Measurements from ENCODE around the gene SEMA3B. TPM values are rescaled to one million over a fixed set of nuclear protein-coding genes. Genes with fewer than 3 reads are reported as not detected.

The SEMA3B gene
- total RNA-seq, 1 experiment from 2014 or later: 6.4 TPM

DNA sequence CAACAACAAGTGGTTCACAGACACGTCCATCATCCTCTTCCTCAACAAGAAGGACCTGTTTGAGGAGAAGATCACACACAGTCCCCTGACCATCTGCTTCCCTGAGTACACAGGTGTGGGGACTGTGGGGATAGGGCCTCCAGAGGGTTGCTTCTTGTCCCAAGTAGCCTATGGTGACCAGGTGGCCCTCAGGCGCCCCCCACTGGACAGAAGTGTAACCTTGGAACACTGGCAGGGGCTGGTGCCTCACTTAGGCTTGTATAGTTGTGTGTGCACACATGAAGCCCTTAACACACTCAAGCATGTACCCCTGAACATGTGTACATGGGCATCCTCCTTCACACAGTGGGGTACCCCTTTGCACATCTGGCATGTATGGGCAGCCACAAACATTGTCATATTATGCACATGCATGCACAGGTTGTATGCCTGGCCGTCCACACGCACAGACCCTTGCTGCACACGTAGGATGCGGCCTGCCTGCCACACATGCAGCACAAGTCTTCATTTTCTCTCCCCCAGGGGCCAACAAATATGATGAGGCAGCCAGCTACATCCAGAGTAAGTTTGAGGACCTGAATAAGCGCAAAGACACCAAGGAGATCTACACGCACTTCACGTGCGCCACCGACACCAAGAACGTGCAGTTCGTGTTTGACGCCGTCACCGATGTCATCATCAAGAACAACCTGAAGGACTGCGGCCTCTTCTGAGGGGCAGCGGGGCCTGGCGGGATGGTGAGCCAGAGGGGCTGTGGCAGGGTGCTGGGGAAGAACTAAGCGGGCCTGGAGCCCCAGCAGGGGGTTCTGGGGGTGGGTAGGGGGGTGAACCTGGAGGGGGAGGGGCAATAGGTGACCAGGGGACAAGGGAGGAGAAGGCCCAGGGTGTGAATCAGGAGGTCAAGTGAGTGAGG lies 11.7 kb upstream of the SEMA3B start:
- Histone ChIP-seq H2BK5ac (ENCODE audit: insufficient read length, low read length) (no peak overlapping the region), H2AFZ (ENCODE audit: low read length) (no peak overlapping the region), H3K18ac (ENCODE audit: insufficient read length, low read depth, low read length) (no peak overlapping the region), H4K5ac (ENCODE audit: insufficient read length, low read depth, low read length) (no peak overlapping the region), H3K4me2 (ENCODE audit: insufficient read depth, insufficient read length, low read length) (no peak overlapping the region), H3K27me3 (ENCODE audit: insufficient read depth, low read length) (no peaks in the 10 kb centered on the region), H2BK120ac (ENCODE audit: low read depth, low read length, poor library complexity, severe bottlenecking) (no peak overlapping the region), H3K56ac (ENCODE audit: insufficient read length, low read depth, low read length) (no peak overlapping the region), H3K23ac (ENCODE audit: insufficient read length, low read depth, low read length) (no peak overlapping the region), H2BK20ac (ENCODE audit: low read depth, low read length, poor library complexity, severe bottlenecking) (no peak overlapping the region), H4K20me1 (ENCODE audit: control insufficient read depth, insufficient read depth, insufficient read length) (peaks cover 2% of the 10 kb centered on the region), H3K79me1 (ENCODE audit: insufficient read depth, low read depth, low read length, poor library complexity, severe bottlenecking) (peaks cover under 1% of the 10 kb centered on the region), H3K9me3 (ENCODE audit: control insufficient read depth, low read depth, low read length) (no peaks in the 10 kb centered on the region), H4K91ac (ENCODE audit: insufficient read length, low read depth, low read length) (no peak overlapping the region), H3K9ac (ENCODE audit: extremely low read depth, insufficient read length, low read length) (no peak overlapping the region), H4K8ac (replicated peaks; ENCODE audit: insufficient read length, low read depth, low read length) (no peak overlapping the region), H3K79me2 (ENCODE audit: insufficient read depth, low read length) (no peaks in the 10 kb centered on the region), H3K4me1 (ENCODE audit: insufficient read depth, low read length) (no peaks in the 10 kb centered on the region), H2BK12ac (ENCODE audit: insufficient read length, low read depth, low read length) (no peak overlapping the region), H2BK15ac (ENCODE audit: low read depth, low read length) (no peak overlapping the region), H2AK5ac (ENCODE audit: insufficient read length, low read length) (no peak overlapping the region), H3K27ac (ENCODE audit: insufficient read length, low read depth, low read length) (no peak overlapping the region), H3K23me2 (ENCODE audit: insufficient read length, low read depth, low read length, poor library complexity, severe bottlenecking) (no peaks in the 10 kb centered on the region), H3K14ac (ENCODE audit: insufficient read depth, low read length) (no peak overlapping the region), H3K4ac (ENCODE audit: low read depth, low read length) (no peak overlapping the region), H3T11ph (ENCODE audit: low read length) (no peak overlapping the region)
- TF ChIP-seq, protein P1, sequence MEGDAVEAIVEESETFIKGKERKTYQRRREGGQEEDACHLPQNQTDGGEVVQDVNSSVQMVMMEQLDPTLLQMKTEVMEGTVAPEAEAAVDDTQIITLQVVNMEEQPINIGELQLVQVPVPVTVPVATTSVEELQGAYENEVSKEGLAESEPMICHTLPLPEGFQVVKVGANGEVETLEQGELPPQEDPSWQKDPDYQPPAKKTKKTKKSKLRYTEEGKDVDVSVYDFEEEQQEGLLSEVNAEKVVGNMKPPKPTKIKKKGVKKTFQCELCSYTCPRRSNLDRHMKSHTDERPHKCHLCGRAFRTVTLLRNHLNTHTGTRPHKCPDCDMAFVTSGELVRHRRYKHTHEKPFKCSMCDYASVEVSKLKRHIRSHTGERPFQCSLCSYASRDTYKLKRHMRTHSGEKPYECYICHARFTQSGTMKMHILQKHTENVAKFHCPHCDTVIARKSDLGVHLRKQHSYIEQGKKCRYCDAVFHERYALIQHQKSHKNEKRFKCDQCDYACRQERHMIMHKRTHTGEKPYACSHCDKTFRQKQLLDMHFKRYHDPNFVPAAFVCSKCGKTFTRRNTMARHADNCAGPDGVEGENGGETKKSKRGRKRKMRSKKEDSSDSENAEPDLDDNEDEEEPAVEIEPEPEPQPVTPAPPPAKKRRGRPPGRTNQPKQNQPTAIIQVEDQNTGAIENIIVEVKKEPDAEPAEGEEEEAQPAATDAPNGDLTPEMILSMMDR (conservative IDR thresholded peaks at IDR 0.05): peak; percentile 81
- peaks cover 14 to 33% of the 10 kb centered on the region in 2 experiments for H3K4me1 Mint-ChIP-seq
- WGBS (ENCODE audit: extremely low coverage, insufficient read length, low lambda C conversion rate): no CpG with 5 or more reads among the region's 20 CpGs
- H3K36me3 Mint-ChIP-seq (ENCODE audit: insufficient read depth in 1 of 3, low read depth in 3 of 3): peaks cover 17 to 42% (median 42%) of the 10 kb centered on the region in 3 experiments; a peak in 6 of 7 replicates
- peak; percentile 74 for DNase-seq
- H3K4me3 Mint-ChIP-seq: no peak overlapping the region
- H3K9me3 Mint-ChIP-seq: no peaks in the 10 kb centered on the region
- no peaks in the 10 kb centered on the region for H3K27me3 Mint-ChIP-seq (ENCODE audit: low read depth)
- H3K27ac Mint-ChIP-seq: peak overlapping the region in 1 of 3 experiments; percentile 75; a peak in 1 of 7 replicates
